Measurements from ENCODE around the gene TYW5. TPM values are rescaled to one million over a fixed set of nuclear protein-coding genes. Genes with fewer than 3 reads are reported as not detected.

The TYW5 gene
- total RNA-seq, 4 donors from 2014 or later = 4.9 to 27.1 (median 11.4) TPM

DNA sequence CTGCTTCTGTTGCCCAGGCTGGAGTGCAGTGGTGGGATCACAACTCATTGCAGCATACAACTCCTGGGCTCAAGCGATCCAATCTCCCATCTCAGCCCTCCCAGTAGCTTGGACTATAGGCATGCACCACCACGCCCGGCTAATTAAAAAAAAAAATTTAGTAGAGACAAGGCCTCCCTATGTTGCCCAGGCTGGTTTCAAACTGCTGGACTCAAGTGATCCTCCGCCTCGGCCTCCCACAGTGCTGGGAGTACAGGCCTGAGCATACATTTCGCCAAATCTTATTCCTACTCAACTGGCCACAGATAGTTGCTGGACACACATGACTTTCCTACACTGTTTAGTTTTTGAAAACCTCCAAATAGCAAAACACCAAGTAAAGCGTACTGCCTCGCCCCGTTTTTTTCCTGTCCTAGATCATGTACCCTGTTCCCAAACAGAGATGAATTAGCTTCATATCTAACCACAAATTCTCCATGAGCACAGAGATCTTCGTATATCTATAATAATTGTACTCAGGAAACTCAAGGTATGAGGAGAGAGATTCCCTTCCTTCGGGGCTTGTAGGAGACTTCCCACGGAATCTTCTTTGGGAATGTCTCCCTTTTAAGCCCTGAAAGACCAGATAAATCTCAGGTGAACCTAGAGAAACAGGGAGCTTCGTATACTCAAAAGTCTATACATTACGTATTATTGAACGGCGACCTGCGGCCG lies 44.8 kb downstream of the TYW5 start:
- Histone ChIP-seq H3K9me3 (no peaks in the 10 kb centered on the region), H3K27ac (peak overlapping the region; percentile 99), H3K36me3 (no peaks in the 10 kb centered on the region), H3K4me1 (peaks cover 11 to 25% (median 17%) of the 10 kb centered on the region in 4 donors), H3K4me3 (peak overlapping the region in 3 of 4 donors; percentile 76 to 95 (median 77)), H3K27me3 (no peaks in the 10 kb centered on the region)
- no peak for DNase-seq
- in situ Hi-C loops (cut with MboI; ENCODE audit: low pct_ligation_motif_present in 1 of 4, low pct_unique_long_range_greater_than_20kb in 1 of 4, low sequenced_read_pairs in 3 of 4) = no loop called here
- intact Hi-C loops (cut with DNase I; ENCODE audit: low total_unique reads) = no loop called here
- 53 to 73% methylated on average over 12 to 18 of the region's 18 CpGs for WGBS, 2 donors (ENCODE audit: low coverage in 1 of 2)
- TF ChIP-seq CTCF (IDR thresholded peaks at IDR 0.05) = no peak
- no peak for TF ChIP-seq POLR2AphosphoS5 (IDR thresholded peaks at IDR 0.05)

GRCh38 chr2:199907008-199907714 lies 48.1 kb downstream of the TYW5 start:
- WGBS, 2 donors (ENCODE audit: low coverage in 1 of 2) = 75 to 80% methylated on average over 1 to 2 of the region's 2 CpGs
- Histone ChIP-seq H3K9me3 (no peaks in the 10 kb centered on the region), H3K27ac (no peak overlapping the region), H3K4me1 (peaks cover 2 to 10% (median 4%) of the 10 kb centered on the region in 4 donors), H3K36me3 (no peaks in the 10 kb centered on the region), H3K4me3 (no peak overlapping the region), H3K27me3 (no peaks in the 10 kb centered on the region)
- TF ChIP-seq POLR2A (IDR thresholded peaks at IDR 0.05) = no peak
- no peak for TF ChIP-seq POLR2AphosphoS5 (IDR thresholded peaks at IDR 0.05)
- TF ChIP-seq EP300 (IDR thresholded peaks at IDR 0.05; ENCODE audit: low read depth) = no peak
- no peak for TF ChIP-seq CTCF (IDR thresholded peaks at IDR 0.05)
- in situ Hi-C loops (cut with MboI; ENCODE audit: low pct_ligation_motif_present in 1 of 4, low pct_unique_long_range_greater_than_20kb in 1 of 4, low sequenced_read_pairs in 3 of 4) (no loop called here), intact Hi-C loops (cut with DNase I; ENCODE audit: low total_unique reads) (no loop called here)
- DNase-seq = no peak

DNA sequence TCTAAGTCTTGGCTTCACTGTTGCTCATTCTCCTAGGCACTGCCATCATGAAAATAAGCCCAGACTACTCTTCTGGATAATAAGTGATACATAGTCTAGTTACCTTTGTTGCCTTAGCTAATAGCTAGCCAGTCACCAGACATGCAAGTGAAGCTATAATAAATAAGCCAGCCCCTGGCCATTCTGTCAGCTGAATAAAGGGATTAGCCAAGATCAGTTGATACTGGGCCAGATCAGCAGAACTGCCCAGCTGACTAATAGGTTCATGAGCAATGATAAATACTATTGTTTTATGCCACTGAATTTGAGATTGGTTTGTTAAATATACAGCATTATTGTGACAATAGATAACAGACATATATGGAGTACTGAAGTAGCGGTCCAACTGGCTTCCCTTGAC lies 52.2 kb downstream of the TYW5 start:
- Histone ChIP-seq H3K9me3 (no peaks in the 10 kb centered on the region), H3K27me3 (no peaks in the 10 kb centered on the region), H3K27ac (no peak overlapping the region), H3K4me3 (no peak overlapping the region), H3K4me1 (no peaks in the 10 kb centered on the region), H3K36me3 (no peaks in the 10 kb centered on the region)
- no peak for TF ChIP-seq EP300 (IDR thresholded peaks at IDR 0.05; ENCODE audit: low read depth)
- no peak for TF ChIP-seq POLR2AphosphoS5 (IDR thresholded peaks at IDR 0.05)
- no peak for TF ChIP-seq CTCF (IDR thresholded peaks at IDR 0.05)
- TF ChIP-seq POLR2A (IDR thresholded peaks at IDR 0.05) = no peak
- in situ Hi-C loops (cut with MboI; ENCODE audit: low pct_ligation_motif_present in 1 of 4, low pct_unique_long_range_greater_than_20kb in 1 of 4, low sequenced_read_pairs in 3 of 4) = no loop called here
- no peak for DNase-seq
- WGBS, 2 donors (ENCODE audit: low coverage in 1 of 2) = 86 to 100% methylated on average over 1 of the region's 1 CpG
- intact Hi-C loops (cut with DNase I; ENCODE audit: low total_unique reads) = no loop called here

DNA sequence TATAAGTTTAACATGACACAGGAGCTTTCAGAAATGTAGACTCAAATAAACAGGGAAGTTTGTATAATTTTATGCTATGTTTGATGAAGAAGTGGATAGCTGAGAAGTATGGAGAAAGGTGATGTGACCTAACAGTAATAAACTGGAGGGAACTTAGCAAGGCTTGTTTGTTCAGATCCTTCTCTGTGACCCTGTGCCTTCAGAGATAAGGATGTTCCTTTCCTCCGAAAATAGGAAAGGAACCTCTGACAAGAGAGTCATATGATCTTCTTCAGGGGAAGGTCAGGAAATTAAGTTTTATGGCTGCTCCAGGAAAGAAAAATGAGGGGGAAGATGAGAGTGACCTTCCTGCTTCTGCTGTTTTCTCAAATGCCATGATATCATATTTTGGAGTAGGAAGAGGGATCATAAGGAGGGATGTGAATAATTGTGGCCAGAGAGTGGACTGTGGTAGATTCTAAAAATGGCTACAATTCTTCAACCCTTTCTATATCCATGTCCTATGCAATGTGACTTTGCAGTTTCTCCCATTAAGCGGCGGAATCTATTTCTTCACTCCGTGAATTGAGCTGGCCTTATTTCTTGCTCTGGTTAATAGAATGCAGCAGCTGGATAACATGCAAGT lies 52.7 kb downstream of the TYW5 start:
- no peaks in the 10 kb centered on the region for H3K27me3 ChIP-seq
- intact Hi-C loops (cut with DNase I; ENCODE audit: low total_unique reads) (no loop called here), in situ Hi-C loops (cut with MboI; ENCODE audit: low pct_ligation_motif_present in 1 of 4, low pct_unique_long_range_greater_than_20kb in 1 of 4, low sequenced_read_pairs in 3 of 4) (no loop called here)
- H3K9me3 ChIP-seq = no peaks in the 10 kb centered on the region
- no peaks in the 10 kb centered on the region for H3K4me1 ChIP-seq
- H3K27ac ChIP-seq = no peak overlapping the region
- DNase-seq = no peak
- H3K36me3 ChIP-seq = no peaks in the 10 kb centered on the region
- no peak overlapping the region for H3K4me3 ChIP-seq
- 89 to 94% methylated on average over 1 to 4 of the region's 4 CpGs for WGBS, 2 donors (ENCODE audit: low coverage in 1 of 2)
- TF ChIP-seq EP300 (IDR thresholded peaks at IDR 0.05; ENCODE audit: low read depth) (no peak), POLR2AphosphoS5 (IDR thresholded peaks at IDR 0.05) (no peak), CTCF (IDR thresholded peaks at IDR 0.05) (no peak), POLR2A (IDR thresholded peaks at IDR 0.05) (no peak)
